Endothelial cell of umbilical vein (primary cell): Measurements from ENCODE around the gene MBLAC2. TPM values are rescaled to one million over a fixed set of nuclear protein-coding genes. Genes with fewer than 3 reads are reported as not detected.

Experiments used
- BruUV-seq: library from RNA; stranded (reverse); fragments of 400-500 nt; replicated peaks from 2 replicates; lab custom pipeline; 2021; lab: Mats Ljungman, UMichigan
- CTCF ChIA-PET: fragments of 300-600, 350-600 bp; sonication (Branson Sonifier 250); formaldehyde crosslinking; loops from one replicate; lab custom pipeline; 2021; ENCODE audit warnings: antibody characterized with exemption, inconsistent platforms; lab: Charles Lee
- POLR2A ChIA-PET: fragments of 300-600, 350-600 bp; sonication (Branson Sonifier 250); formaldehyde crosslinking; loops from one replicate; lab custom pipeline; 2021; ENCODE audit warnings: antibody characterized with exemption, inconsistent platforms; lab: Charles Lee
- DNase-seq: peaks from one replicate; pipeline ENCODE4 v3.0.0-alpha.2; 2011; ENCODE audit warnings: low read depth, low spot score
- FAIRE-seq: peaks from 2 replicates; lab custom pipeline; 2011; peaks lifted over from hg19 to GRCh38; lab: Jason Lieb, UNC
- H2AFZ ChIP-seq: 2 replicates; pipeline ENCODE4 v1.6.0; 2012; ENCODE audit warnings: low read depth, low read length, control low read depth, inconsistent platforms
- H3K27ac ChIP-seq: 2 replicates; pipeline ENCODE4 v1.5.1; 2011; ENCODE audit warnings: low read depth, mild to moderate bottlenecking, control low read depth, low read length, moderate library complexity; ENCODE audit not compliant: insufficient read depth
- H3K27me3 ChIP-seq, 2 experiments: 2 replicates each; pipeline versions ENCODE4 v1.6.0 to v1.6.1; 2011; ENCODE audit warnings: low read length in 2 of 2, mixed read lengths in 1 of 2; ENCODE audit not compliant: control insufficient read depth in 2 of 2, insufficient read depth in 2 of 2
- H3K36me3 ChIP-seq, 2 experiments: 2 replicates in 1 of 2; 3 replicates in 1 of 2; pipeline ENCODE4 v1.5.1; 2011; ENCODE audit warnings: low read length in 2 of 2, mild to moderate bottlenecking in 1 of 2, moderate library complexity in 1 of 2; ENCODE audit not compliant: control insufficient read depth in 2 of 2, insufficient read depth in 2 of 2; ENCODE audit errors: extremely low read depth in 1 of 2
- H3K4me1 ChIP-seq: 3 replicates; pipeline ENCODE4 v1.5.1; 2011; ENCODE audit warnings: mild to moderate bottlenecking, low read length; ENCODE audit not compliant: control insufficient read depth, insufficient read depth; ENCODE audit errors: extremely low read depth
- H3K4me2 ChIP-seq: 2 replicates; pipeline ENCODE4 v1.6.1; 2011; ENCODE audit warnings: low read length, control low read depth, mixed read lengths; ENCODE audit not compliant: insufficient read depth
- H3K4me3 ChIP-seq, 3 experiments: fragments of 200-600 bp in 1 of 3; sonication (generic), shearing (Covaris generic) in 1 of 3; replicated peaks in 1 of 3; 2 replicates each; pipeline ENCODE4 v1.5.1; 2011 to 2016; ENCODE audit warnings: control low read depth in 3 of 3, low read length in 3 of 3, mild to moderate bottlenecking in 2 of 3, inconsistent platforms in 1 of 3, low read depth in 1 of 3, moderate library complexity in 1 of 3; ENCODE audit not compliant: insufficient read depth in 1 of 3
- H3K79me2 ChIP-seq: 2 replicates; pipeline ENCODE4 v1.6.0; 2012; ENCODE audit warnings: low read length, inconsistent platforms; ENCODE audit not compliant: control insufficient read depth, insufficient read depth
- H3K9ac ChIP-seq: replicated peaks from 2 replicates; pipeline ENCODE3; 2011; ENCODE audit warnings: low read length, control low read depth; ENCODE audit not compliant: insufficient read depth; ENCODE audit errors: extremely low read depth
- H3K9me1 ChIP-seq: replicated peaks from 3 replicates; pipeline ENCODE4 v1.6.0; 2011; ENCODE audit warnings: mild to moderate bottlenecking, low read length; ENCODE audit not compliant: control insufficient read depth, insufficient read depth; ENCODE audit errors: extremely low read depth
- H3K9me3 ChIP-seq: replicated peaks from 2 replicates; pipeline ENCODE4 v1.5.1; 2012; ENCODE audit warnings: low read length, inconsistent platforms; ENCODE audit not compliant: control insufficient read depth, insufficient read depth
- H4K20me1 ChIP-seq: replicated peaks from 2 replicates; pipeline ENCODE3; 2011; ENCODE audit warnings: mild to moderate bottlenecking, low read length; ENCODE audit not compliant: control insufficient read depth, insufficient read depth; ENCODE audit errors: extremely low read depth
- CTCF ChIP-seq, 2 donors: IDR thresholded peaks; 1 replicate in 1 of 2; 2 replicates in 1 of 2; pipeline ENCODE4 v1.5.1; 2011; ENCODE audit warnings: low read length in 2 of 2, mild to moderate bottlenecking in 2 of 2, moderate library complexity in 2 of 2, control low read depth in 1 of 2, inconsistent platforms in 1 of 2, low read depth in 1 of 2; ENCODE audit not compliant: insufficient read depth in 1 of 2; ENCODE audit errors: extremely low read depth in 1 of 2
- POLR2A ChIP-seq: IDR thresholded peaks from 2 replicates; pipeline ENCODE4 v1.6.1; 2012; ENCODE audit warnings: low read depth, mild to moderate bottlenecking, control low read depth, low read length
- dilution Hi-C: fragments of 300-500 bp; cut with MboI; formaldehyde crosslinking; loops from one replicate; pipeline ENCODE4 v1.15.0; 2019; ENCODE audit warnings: low sequenced_read_pairs; ENCODE audit not compliant: extremely low pct_ligation_motif_present
- intact Hi-C: fragments of 100-400 bp; cut with micrococcal nuclease; formaldehyde crosslinking; loops from one replicate; pipeline ENCODE4 v1.10.0; 2022
- polyA plus RNA-seq, 4 experiments: library from polyadenylated mRNA; depleted of rRNA in 3 of 4; stranded (reverse) in 3 of 4; unstranded in 1 of 4; fragments of >200 nt; gene quantifications; 2 replicates each; pipeline versions ENCODE4 v1.2.1 to v1.2.3, GENCODE V29; 2011 to 2012; ENCODE audit warnings: missing spikeins in 1 of 4
- total RNA-seq: library from RNA; stranded (reverse); gene quantifications from 2 replicates; pipeline ENCODE4 v1.2.3, GENCODE V29; 2021

Gene MBLAC2
- total and polyA plus RNA-seq, 2 donors (not counting 3 experiments of a cell fraction or from before 2014, with no cell fraction given): 2.1 to 5.3 TPM

- no peak overlapping the region for H2AFZ ChIP-seq
Observed at GRCh38 chr5:90434116-90434714, 40.4 kb downstream of the MBLAC2 start.

More at GRCh38 chr5:90434116-90434714, 40.4 kb downstream of the MBLAC2 start:
- dilution Hi-C loops: no loop called here
- no peaks in the 10 kb centered on the region for H4K20me1 ChIP-seq
- intact Hi-C loops: no loop called here
- H3K9me3 ChIP-seq: no peaks in the 10 kb centered on the region
- TF ChIP-seq CTCF (IDR thresholded peaks at IDR 0.05; ENCODE audit: extremely low read depth in 1 of 2, insufficient read depth in 1 of 2, low read depth in 1 of 2, low read length in 2 of 2) (peak; percentile 54 to 64), POLR2A (no peak)
- CTCF ChIA-PET: interaction anchor here (1.0 kb wide), 1 partner anchor 95 kb away, joined by 3 read pairs; the partner anchor contains the start of gene LYSMD3
- no peaks in the 10 kb centered on the region for H3K79me2 ChIP-seq
- BruUV-seq: no TSS peak
- no peak overlapping the region for H3K9ac ChIP-seq
- H3K9me1 ChIP-seq: no peaks in the 10 kb centered on the region
- peak; percentile 41 for DNase-seq
- peaks cover 8 to 9% of the 10 kb centered on the region in 2 experiments for H3K27me3 ChIP-seq
- no peak overlapping the region for H3K27ac ChIP-seq
- H3K36me3 ChIP-seq: no peaks in the 10 kb centered on the region
- no peak overlapping the region for H3K4me2 ChIP-seq
- FAIRE-seq: no peak
- no peaks in the 10 kb centered on the region for H3K4me1 ChIP-seq
- POLR2A ChIA-PET: no interaction called here
- H3K4me3 ChIP-seq: no peak overlapping the region
